A673 (cell line): Measurements from ENCODE around the gene PPP1R14B.
A peak's percentile ranks its signal among the peaks of the same experiment; 100 is the strongest.

Source experiments
- EZH2 ChIP-seq: fragments of 200-600 bp; sonication (generic); IDR thresholded peaks from 2 replicates; pipeline ENCODE4 v1.6.1; 2017; ENCODE audit warnings: borderline replicate concordance, low read depth, mild to moderate bottlenecking, mixed read lengths, antibody characterized with exemption, low read length; ENCODE audit not compliant: poor library complexity, severe bottlenecking
- TF ChIP-seq, protein P1 (sequence below): fragments of 300-800, 200-600 bp; sonication (generic); conservative IDR thresholded peaks from 2 replicates; pipeline ENCODE4 v1.5.1; 2017; ENCODE audit warnings: low read depth, mild to moderate bottlenecking, antibody characterized with exemption, low read length, moderate library complexity, mixed read lengths

DNA sequence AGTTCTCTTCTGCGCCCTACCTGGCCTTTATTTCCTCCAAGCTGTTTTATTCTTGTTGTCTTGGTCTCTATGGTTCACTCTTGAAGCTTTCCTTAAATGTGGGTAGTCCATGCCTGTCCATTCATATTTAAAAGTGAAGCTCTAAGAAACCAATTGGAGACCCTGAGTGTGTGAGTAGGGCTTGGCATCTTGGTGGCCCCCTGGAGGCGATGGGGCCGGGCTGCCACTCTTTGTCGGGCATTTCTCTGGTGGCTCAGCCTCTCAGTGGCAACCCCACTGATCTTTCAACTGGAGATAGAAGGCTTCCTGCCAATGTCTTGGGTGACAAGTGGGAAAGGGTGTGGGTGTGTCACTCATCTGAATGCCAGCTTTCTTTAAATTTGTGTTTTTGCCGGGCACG, 29.9 kb downstream of the PPP1R14B start:
- TF ChIP-seq, protein P1, sequence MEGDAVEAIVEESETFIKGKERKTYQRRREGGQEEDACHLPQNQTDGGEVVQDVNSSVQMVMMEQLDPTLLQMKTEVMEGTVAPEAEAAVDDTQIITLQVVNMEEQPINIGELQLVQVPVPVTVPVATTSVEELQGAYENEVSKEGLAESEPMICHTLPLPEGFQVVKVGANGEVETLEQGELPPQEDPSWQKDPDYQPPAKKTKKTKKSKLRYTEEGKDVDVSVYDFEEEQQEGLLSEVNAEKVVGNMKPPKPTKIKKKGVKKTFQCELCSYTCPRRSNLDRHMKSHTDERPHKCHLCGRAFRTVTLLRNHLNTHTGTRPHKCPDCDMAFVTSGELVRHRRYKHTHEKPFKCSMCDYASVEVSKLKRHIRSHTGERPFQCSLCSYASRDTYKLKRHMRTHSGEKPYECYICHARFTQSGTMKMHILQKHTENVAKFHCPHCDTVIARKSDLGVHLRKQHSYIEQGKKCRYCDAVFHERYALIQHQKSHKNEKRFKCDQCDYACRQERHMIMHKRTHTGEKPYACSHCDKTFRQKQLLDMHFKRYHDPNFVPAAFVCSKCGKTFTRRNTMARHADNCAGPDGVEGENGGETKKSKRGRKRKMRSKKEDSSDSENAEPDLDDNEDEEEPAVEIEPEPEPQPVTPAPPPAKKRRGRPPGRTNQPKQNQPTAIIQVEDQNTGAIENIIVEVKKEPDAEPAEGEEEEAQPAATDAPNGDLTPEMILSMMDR, result peak; percentile 41; the same call in 1 of the 2 replicates
- TF ChIP-seq EZH2, result no peak
